ENCODE measurements around the gene KIF13A. TPM values are rescaled to one million over a fixed set of nuclear protein-coding genes. Genes with fewer than 3 reads are reported as not detected.

Gene KIF13A
- total and polyA plus RNA-seq, 9 of the 15 experiments (the other 6 are each of a cell fraction or from before 2014, with no cell fraction given): 3.6 to 44.3 (median 29.7) TPM

- no TSS peak for BruUV-seq (replicated peaks)
- TF ChIP-seq GATA2 (CRISPR knock-in tag; IDR thresholded peaks at IDR 0.05) (peak; percentile 7; the same call in 1 of the 2 replicates), SMARCA5 (IDR thresholded peaks at IDR 0.05) (no peak), ILF3 (IDR thresholded peaks at IDR 0.05; ENCODE audit: borderline replicate concordance) (no peak), ZNF140 (CRISPR knock-in tag; IDR thresholded peaks at IDR 0.05) (no peak), TCF3 (CRISPR knock-in tag; IDR thresholded peaks at IDR 0.05) (peak; percentile 82), POLR2G (IDR thresholded peaks at IDR 0.05; ENCODE audit: low read depth, low read length) (no peak), SIN3A (IDR thresholded peaks at IDR 0.05; ENCODE audit: borderline replicate concordance in 2 of 2, control insufficient read depth in 1 of 2, low read depth in 2 of 2, low read length in 2 of 2) (no peak), MEIS2 (IDR thresholded peaks at IDR 0.05; ENCODE audit: partially characterized antibody) (peak; percentile 27), U2AF2 (optimal IDR thresholded peaks at IDR 0.05; ENCODE audit: low read depth, low read length) (no peak), PATZ1 (CRISPR knock-in tag; IDR thresholded peaks at IDR 0.05; ENCODE audit: borderline replicate concordance) (no peak), CBFA2T2 (conservative IDR thresholded peaks at IDR 0.05) (peak; percentile 60), CC2D1A (IDR thresholded peaks at IDR 0.05) (no peak), KLF13 (tag; IDR thresholded peaks at IDR 0.05; ENCODE audit: borderline replicate concordance, low read depth) (no peak), RHOXF2B (CRISPR knock-in tag; conservative IDR thresholded peaks at IDR 0.05) (no peak), ZFX (CRISPR knock-in tag; IDR thresholded peaks at IDR 0.05) (no peak), HDAC6 (IDR thresholded peaks at IDR 0.05; ENCODE audit: low read depth, low read length) (no peak), NR2C1 (IDR thresholded peaks at IDR 0.05) (no peak), NR2C1 (tag; IDR thresholded peaks at IDR 0.05) (no peak), MAFK (IDR thresholded peaks at IDR 0.05; ENCODE audit: low read length) (no peak), ZNF431 (CRISPR knock-in tag; IDR thresholded peaks at IDR 0.05) (no peak), ZSCAN29 (IDR thresholded peaks at IDR 0.05) (no peak), SMARCB1 (IDR thresholded peaks at IDR 0.05; ENCODE audit: insufficient read length, low read depth) (no peak)
Observed at GRCh38 chr6:17892097-17892686, 95.2 kb downstream of the KIF13A start.

More at GRCh38 chr6:17892097-17892686, 95.2 kb downstream of the KIF13A start:
- DNase-seq (ENCODE audit: extremely low read depth in 1 of 4, low spot score in 3 of 4) (peak in 3 of 4 experiments; percentile 35 to 64 (median 52)), ATAC-seq (peak; percentile 61), FAIRE-seq (no peak)
- peaks cover 43% of the 10 kb centered on the region for H3K36me3 ChIP-seq (ENCODE audit: control insufficient read depth, insufficient read depth, low read length)
- H3K79me2 ChIP-seq (ENCODE audit: control insufficient read depth, insufficient read depth, low read length): no peaks in the 10 kb centered on the region
- intact Hi-C loops (cut with micrococcal nuclease) (no loop called here), in situ Hi-C loops (cut with MboI) (no loop called here)
- no peak overlapping the region for H2AFZ ChIP-seq (ENCODE audit: low read depth, low read length)
- no peaks in the 10 kb centered on the region for H3K9me1 ChIP-seq (ENCODE audit: control insufficient read depth, insufficient read depth, low read length)
- 81% methylated on average over 3 of the region's 3 CpGs for WGBS (ENCODE audit: insufficient coverage, low coverage, missing lambda C conversion rate)
- peaks cover 27% of the 10 kb centered on the region for H3K9me3 ChIP-seq (replicated peaks; ENCODE audit: control insufficient read depth, insufficient read depth, low read depth, low read length)
- ChIA-PET CTCF (ENCODE audit: low intra/inter-chr PET ratio) (no interaction called here), POLR2A (interaction anchor here (0.5 to 1.4 kb wide), 2 partner anchors 11 to 16 kb away, joined by 3 read pairs; no protein-coding TSS in a partner anchor)
- no peaks in the 10 kb centered on the region for H3K27me3 ChIP-seq (ENCODE audit: control insufficient read depth in 2 of 2, insufficient read depth in 2 of 2, low read length in 2 of 2)
- no peak overlapping the region for H3K4me2 ChIP-seq (ENCODE audit: insufficient read depth, low read length)
- no peaks in the 10 kb centered on the region for H4K20me1 ChIP-seq (replicated peaks; ENCODE audit: control insufficient read depth, insufficient read depth, low read length)
- no peak overlapping the region for H3K27ac ChIP-seq (ENCODE audit: extremely low read depth, low read depth, low read length)
- peaks cover 4 to 9% of the 10 kb centered on the region in 2 experiments; a peak in 3 of 5 replicates for H3K4me1 ChIP-seq (replicated peaks in 1 of 2; ENCODE audit: control insufficient read depth in 2 of 2, insufficient read depth in 2 of 2, low read length in 2 of 2)
- H3K4me3 ChIP-seq: no peak overlapping the region
- H3K9ac ChIP-seq (ENCODE audit: insufficient read depth in 1 of 2, low read depth in 2 of 2, low read length in 2 of 2): no peak overlapping the region
